ENCODE results near the gene FOXA3.

Gene FOXA3

GRCh38 chr19:45918721-45919120 is 54.6 kb downstream of the FOXA3 start:
- TF ChIP-seq, protein P1, sequence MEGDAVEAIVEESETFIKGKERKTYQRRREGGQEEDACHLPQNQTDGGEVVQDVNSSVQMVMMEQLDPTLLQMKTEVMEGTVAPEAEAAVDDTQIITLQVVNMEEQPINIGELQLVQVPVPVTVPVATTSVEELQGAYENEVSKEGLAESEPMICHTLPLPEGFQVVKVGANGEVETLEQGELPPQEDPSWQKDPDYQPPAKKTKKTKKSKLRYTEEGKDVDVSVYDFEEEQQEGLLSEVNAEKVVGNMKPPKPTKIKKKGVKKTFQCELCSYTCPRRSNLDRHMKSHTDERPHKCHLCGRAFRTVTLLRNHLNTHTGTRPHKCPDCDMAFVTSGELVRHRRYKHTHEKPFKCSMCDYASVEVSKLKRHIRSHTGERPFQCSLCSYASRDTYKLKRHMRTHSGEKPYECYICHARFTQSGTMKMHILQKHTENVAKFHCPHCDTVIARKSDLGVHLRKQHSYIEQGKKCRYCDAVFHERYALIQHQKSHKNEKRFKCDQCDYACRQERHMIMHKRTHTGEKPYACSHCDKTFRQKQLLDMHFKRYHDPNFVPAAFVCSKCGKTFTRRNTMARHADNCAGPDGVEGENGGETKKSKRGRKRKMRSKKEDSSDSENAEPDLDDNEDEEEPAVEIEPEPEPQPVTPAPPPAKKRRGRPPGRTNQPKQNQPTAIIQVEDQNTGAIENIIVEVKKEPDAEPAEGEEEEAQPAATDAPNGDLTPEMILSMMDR (IDR thresholded peaks at IDR 0.05; ENCODE audit: borderline replicate concordance, insufficient read depth, low read depth, low read length), result no peak
- no peak overlapping the region for H3K4me3 ChIP-seq (ENCODE audit: low read depth, low read length)

DNA sequence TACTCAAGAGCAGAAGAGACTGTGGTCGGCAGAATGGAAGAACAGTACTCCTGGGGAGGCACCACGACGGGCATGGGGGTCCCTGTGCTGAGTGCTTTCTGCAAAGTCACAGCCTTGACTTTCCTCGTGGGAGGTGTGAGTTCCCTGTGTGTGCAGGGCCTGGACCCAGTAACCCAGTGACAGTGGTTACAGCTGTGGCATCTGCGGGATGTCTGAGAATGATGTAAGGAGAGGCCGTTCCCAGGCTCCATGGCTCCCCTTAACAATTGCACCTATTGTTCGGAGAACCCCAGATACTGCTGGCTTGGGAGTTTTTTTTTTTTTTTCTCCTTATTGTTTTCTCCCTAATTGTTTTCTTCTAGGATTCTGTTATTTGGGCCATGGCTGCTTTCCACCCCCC is 55.6 kb downstream of the FOXA3 start:
- TF ChIP-seq, protein P1 (IDR thresholded peaks at IDR 0.05; ENCODE audit: borderline replicate concordance, insufficient read depth, low read depth, low read length), result no peak
- no peak overlapping the region for H3K4me3 ChIP-seq (ENCODE audit: low read depth, low read length)

GRCh38 chr19:45920458-45920857 is 56.3 kb downstream of the FOXA3 start:
- H3K4me3 ChIP-seq (ENCODE audit: low read depth, low read length), result no peak overlapping the region
- TF ChIP-seq, protein P1 (IDR thresholded peaks at IDR 0.05; ENCODE audit: borderline replicate concordance, insufficient read depth, low read depth, low read length), result no peak

DNA sequence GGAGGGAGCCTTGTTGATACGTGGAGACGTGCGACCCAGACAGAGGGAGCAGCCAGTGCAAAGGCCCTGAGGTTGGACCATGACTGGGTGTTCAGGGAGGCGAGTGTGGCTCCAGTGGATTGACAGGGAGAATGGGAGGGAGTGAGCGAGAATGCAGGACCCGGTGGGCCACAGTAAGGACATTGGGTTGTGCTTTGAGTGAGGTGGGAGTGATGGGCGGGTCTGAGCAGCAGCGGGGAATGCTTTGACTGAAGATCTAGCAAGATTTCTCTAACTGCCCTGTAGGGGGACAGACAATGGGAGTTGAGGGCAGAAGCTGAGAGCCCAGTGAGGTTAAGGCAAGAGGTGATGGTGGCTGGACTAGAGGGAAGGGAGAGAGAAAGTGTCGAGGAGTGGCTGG is 58.2 kb downstream of the FOXA3 start:
- no peak overlapping the region for H3K4me3 ChIP-seq (ENCODE audit: low read depth, low read length)
- TF ChIP-seq, protein P1 (IDR thresholded peaks at IDR 0.05; ENCODE audit: borderline replicate concordance, insufficient read depth, low read depth, low read length), result peak; percentile 44

Measured in GM12875 (cell line).